ENCODE measurements around the gene PC.

The PC gene

GRCh38 chr11:66910669-66911068 lies 47.5 kb downstream of the PC start:
- DNase-seq (ENCODE audit: low read depth in 2 of 2): no peak

- DNase-seq (ENCODE audit: low read depth in 2 of 2): no peak
Observed at GRCh38 chr11:66910016-66910415, 48.2 kb downstream of the PC start.

- DNase-seq (ENCODE audit: low read depth in 2 of 2): no peak
Observed at GRCh38 chr11:66909181-66909580, 49.0 kb downstream of the PC start.

- DNase-seq (ENCODE audit: low read depth in 2 of 2): no peak
Observed at GRCh38 chr11:66907751-66908630, 50.2 kb downstream of the PC start.

- no peak for DNase-seq (ENCODE audit: low read depth in 2 of 2)
Observed at GRCh38 chr11:66906061-66906733, 52.0 kb downstream of the PC start.

GRCh38 chr11:66905631-66906030 lies 52.6 kb downstream of the PC start:
- no peak for DNase-seq (ENCODE audit: low read depth in 2 of 2)

GRCh38 chr11:66904981-66905521 lies 53.1 kb downstream of the PC start:
- DNase-seq (ENCODE audit: low read depth in 2 of 2): no peak

GRCh38 chr11:66904561-66904960 lies 53.6 kb downstream of the PC start:
- no peak for DNase-seq (ENCODE audit: low read depth in 2 of 2)

- DNase-seq (ENCODE audit: low read depth in 2 of 2): no peak
Observed at GRCh38 chr11:66904055-66904454, 54.1 kb downstream of the PC start.

- DNase-seq (ENCODE audit: low read depth in 2 of 2): no peak
Observed at GRCh38 chr11:66902486-66903177, 55.6 kb downstream of the PC start.

- DNase-seq (ENCODE audit: low read depth in 2 of 2): no peak
Observed at GRCh38 chr11:66901964-66902390, 56.2 kb downstream of the PC start.

- DNase-seq (ENCODE audit: low read depth in 2 of 2): no peak
Observed at GRCh38 chr11:66894141-66894540, 64.0 kb downstream of the PC start.

GRCh38 chr11:66892911-66893310 lies 65.3 kb downstream of the PC start:
- no peak for DNase-seq (ENCODE audit: low read depth in 2 of 2)

GRCh38 chr11:66891851-66892660 lies 66.1 kb downstream of the PC start:
- DNase-seq (ENCODE audit: low read depth in 2 of 2): peak; percentile 5 to 15

GRCh38 chr11:66889960-66890359 lies 68.2 kb downstream of the PC start:
- no peak for DNase-seq (ENCODE audit: low read depth in 2 of 2)

- no peak for DNase-seq (ENCODE audit: low read depth in 2 of 2)
Observed at GRCh38 chr11:66888282-66888681, 69.9 kb downstream of the PC start.

- DNase-seq (ENCODE audit: low read depth in 2 of 2): no peak
Observed at GRCh38 chr11:66887526-66887925, 70.7 kb downstream of the PC start.

- DNase-seq (ENCODE audit: low read depth in 2 of 2): no peak
Observed at GRCh38 chr11:66886671-66887221, 71.4 kb downstream of the PC start.

- no peak for DNase-seq (ENCODE audit: low read depth in 2 of 2)
Observed at GRCh38 chr11:66885950-66886440, 72.2 kb downstream of the PC start.

GRCh38 chr11:66885469-66885868 lies 72.7 kb downstream of the PC start:
- DNase-seq (ENCODE audit: low read depth in 2 of 2): no peak

GRCh38 chr11:66884443-66884842 lies 73.7 kb downstream of the PC start:
- DNase-seq (ENCODE audit: low read depth in 2 of 2): no peak
